KBM-7 (cell line): ENCODE data around the gene AHCYL1.

ENCODE experiments used
- DNase-seq: peaks from one replicate; pipeline ENCODE4 v3.0.0-alpha.2; 2015
- in situ Hi-C: fragments of 300-500 bp; cut with MboI; formaldehyde crosslinking; loops from 2 replicates; pipeline ENCODE4 v1.14.3; 2020; ENCODE audit warnings: low sequenced_read_pairs, low pct_unique_long_range_greater_than_20kb, mixed read lengths

The AHCYL1 gene

DNA sequence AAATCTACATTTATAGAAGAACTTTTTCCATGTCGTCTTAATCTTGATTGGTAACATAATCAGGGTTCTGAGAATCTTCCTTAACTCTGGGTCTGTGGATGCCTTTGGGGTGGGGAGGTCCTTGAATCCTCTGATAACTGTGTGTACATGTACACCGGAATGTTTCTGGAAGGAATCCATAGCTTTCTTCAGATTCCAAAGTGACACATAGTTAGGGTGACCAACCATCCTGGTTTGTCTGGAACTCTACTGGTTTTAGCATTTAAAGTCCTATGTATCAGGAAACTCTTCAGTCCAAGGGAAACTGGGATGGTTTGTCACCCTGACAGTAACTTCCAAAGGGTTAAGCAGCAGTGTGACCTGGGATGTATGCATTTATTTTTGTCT lies 66.7 kb downstream of the AHCYL1 start:
- DNase-seq: no peak
- in situ Hi-C loops: no loop called here

GRCh38 chr1:110053552-110054428 lies 69.2 kb downstream of the AHCYL1 start:
- peak; percentile 48 for DNase-seq
- in situ Hi-C loops: no loop called here

DNA sequence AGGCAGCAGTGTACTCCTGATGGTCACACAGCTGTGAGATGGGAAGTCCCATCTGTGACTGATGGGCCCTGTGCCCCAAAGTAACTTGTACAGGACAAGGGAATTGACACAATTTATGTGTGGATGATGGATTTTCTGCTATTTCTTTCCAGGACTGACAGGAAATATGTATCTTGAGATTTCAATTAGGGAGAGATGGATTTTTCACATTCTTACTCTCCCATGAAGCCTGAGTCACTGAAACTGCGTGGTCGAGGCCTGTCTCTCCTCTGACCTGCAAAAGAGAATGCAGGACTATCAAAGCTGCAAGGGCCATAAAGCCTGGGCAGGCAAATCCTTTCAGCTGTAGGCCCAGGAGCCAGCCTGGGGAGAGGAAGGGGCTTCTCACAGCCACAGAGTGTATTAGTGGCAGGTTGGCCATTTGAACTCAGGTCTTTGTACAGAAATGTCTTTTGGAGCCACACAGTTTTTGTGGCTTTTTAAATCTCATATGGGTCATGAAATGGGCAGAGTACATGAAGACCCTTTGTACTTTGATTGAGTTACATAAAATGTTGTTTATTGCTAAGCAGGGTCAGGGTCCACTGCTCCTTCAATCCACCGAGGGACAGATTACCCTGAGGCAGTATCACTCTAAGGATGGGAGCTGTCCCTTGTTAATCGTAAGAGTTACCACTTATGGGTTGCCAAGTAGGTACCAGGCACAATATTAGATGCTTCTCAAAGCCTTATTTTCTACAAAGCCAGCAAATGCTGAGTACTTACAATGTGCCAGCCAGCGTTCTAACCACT lies 71.1 kb downstream of the AHCYL1 start:
- no peak for DNase-seq
- in situ Hi-C loops: no loop called here

GRCh38 chr1:110056285-110056683 lies 71.7 kb downstream of the AHCYL1 start:
- no peak for DNase-seq
- in situ Hi-C loops: no loop called here

- DNase-seq: no peak
Observed at GRCh38 chr1:110056776-110057175, 72.2 kb downstream of the AHCYL1 start.

DNA sequence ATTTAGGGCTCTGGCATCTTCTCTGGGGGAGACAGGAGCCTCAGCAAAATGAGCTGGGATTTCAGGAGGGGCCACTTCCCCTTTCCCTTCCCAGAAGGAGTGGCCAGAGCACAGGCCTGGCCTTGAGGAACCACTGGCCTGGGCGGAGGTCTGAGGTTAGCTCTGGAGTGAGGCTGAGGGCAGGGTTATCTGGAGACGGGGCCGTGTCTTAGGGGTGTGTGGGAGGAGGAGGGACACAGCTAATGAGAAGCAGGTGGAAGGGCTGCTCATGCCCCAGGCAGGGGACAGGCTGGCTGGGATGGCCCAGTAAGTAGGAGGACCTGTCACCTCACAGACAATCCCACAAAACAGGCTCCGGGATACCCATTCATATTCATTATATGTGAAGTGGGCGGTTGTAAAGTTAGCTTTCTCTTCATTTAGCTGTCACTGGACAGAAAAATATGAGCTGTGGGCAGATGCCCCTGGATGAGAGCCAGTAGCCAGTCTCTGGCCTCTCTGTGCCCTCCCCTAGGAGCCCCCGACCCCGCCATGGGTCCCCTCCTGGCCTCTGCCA lies 73.5 kb downstream of the AHCYL1 start:
- in situ Hi-C loops: no loop called here
- DNase-seq: no peak

More at GRCh38 chr1:110056776-110057175, 72.2 kb downstream of the AHCYL1 start:
- in situ Hi-C loops: no loop called here

DNA sequence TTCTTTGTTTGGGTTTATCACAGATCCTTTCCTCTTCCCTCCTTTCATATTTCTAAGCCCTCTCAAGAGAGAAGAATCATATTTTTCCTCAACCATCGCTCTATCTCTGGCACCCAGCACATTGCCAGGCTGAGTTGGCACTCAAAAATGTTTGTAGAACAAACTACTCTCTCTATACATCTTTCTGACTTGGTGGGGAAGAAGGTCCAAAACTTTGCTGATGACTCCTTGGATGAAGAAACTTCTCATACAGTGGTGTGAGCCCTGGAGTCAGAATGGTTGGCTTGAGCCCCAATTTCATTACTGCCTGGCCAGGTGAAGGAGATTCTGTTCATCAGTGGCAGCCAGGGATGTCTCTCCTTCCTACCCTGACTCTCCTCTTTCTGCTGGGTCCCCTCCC lies 74.0 kb downstream of the AHCYL1 start:
- in situ Hi-C loops: no loop called here
- no peak for DNase-seq

DNA sequence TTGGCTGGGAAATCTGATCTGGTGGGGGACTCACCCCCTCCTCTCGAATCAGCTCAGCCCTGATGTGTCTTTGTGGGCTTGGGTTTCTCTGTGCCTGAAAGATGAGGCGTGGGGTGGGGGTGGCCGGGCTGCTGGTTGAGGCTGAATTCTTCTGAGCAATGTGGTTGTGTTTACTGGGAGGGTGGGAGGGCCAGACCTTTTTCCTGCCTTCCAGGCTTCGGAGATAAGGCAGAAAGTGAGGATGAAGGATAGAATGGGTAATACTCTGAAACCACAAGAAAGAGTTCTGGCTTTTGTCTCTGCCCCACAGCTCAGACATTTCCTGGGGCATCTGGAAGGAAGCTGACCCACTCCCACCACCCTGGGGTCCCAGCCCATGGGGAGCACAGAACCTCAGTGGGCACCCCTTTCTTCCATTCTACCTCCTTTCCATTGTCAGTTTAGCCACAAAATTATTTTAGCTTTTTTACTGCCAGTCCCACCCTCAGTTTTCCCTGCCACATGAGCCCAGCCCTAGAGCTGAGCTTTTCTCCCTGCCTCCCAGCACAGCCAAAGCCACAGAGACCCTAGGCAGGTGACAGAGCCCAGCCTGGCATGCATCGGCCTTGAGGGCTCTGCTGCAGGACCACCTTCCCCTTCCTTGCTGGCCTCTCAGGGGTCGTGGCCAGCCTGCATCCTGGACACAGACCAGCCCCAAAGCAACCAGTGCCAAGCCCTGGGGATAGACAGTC lies 74.7 kb downstream of the AHCYL1 start:
- in situ Hi-C loops: no loop called here
- DNase-seq: no peak

GRCh38 chr1:110060034-110060661 lies 75.6 kb downstream of the AHCYL1 start:
- in situ Hi-C loops: no loop called here
- peak; percentile 67 for DNase-seq

GRCh38 chr1:110060662-110061060 lies 76.1 kb downstream of the AHCYL1 start:
- no peak for DNase-seq
- in situ Hi-C loops: no loop called here

DNA sequence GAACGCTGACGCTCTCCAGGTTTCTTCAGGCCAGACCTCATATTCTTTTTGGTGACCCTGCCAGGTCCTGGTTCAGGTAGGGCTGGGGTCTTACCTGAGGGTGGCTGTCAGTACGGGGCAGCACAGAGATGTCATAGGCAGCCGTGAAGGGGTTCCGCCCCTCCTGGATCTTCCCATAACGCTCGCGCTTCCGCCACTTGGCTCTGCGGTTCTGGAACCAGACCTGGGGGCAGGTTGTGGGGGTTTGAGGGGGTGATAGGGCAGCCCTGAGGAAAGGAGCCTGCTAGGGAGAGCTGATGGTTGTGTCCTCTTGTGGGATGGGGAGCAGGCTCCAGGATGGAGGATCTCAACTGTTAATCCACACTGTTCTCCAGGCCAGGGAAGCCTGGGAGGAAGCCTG lies 76.8 kb downstream of the AHCYL1 start:
- in situ Hi-C loops: no loop called here
- no peak for DNase-seq

GRCh38 chr1:110062612-110063011 lies 78.0 kb downstream of the AHCYL1 start:
- in situ Hi-C loops: no loop called here
- DNase-seq: no peak

- DNase-seq: no peak
- in situ Hi-C loops: no loop called here
Observed at GRCh38 chr1:110063781-110064180, 79.2 kb downstream of the AHCYL1 start.

- in situ Hi-C loops: no loop called here
- DNase-seq: no peak
Observed at GRCh38 chr1:110064576-110065337, 80.2 kb downstream of the AHCYL1 start.

GRCh38 chr1:110065841-110066240 lies 81.3 kb downstream of the AHCYL1 start:
- in situ Hi-C loops: no loop called here
- no peak for DNase-seq

- in situ Hi-C loops: no loop called here
- no peak for DNase-seq
Observed at GRCh38 chr1:110067479-110067892, 82.9 kb downstream of the AHCYL1 start.

DNA sequence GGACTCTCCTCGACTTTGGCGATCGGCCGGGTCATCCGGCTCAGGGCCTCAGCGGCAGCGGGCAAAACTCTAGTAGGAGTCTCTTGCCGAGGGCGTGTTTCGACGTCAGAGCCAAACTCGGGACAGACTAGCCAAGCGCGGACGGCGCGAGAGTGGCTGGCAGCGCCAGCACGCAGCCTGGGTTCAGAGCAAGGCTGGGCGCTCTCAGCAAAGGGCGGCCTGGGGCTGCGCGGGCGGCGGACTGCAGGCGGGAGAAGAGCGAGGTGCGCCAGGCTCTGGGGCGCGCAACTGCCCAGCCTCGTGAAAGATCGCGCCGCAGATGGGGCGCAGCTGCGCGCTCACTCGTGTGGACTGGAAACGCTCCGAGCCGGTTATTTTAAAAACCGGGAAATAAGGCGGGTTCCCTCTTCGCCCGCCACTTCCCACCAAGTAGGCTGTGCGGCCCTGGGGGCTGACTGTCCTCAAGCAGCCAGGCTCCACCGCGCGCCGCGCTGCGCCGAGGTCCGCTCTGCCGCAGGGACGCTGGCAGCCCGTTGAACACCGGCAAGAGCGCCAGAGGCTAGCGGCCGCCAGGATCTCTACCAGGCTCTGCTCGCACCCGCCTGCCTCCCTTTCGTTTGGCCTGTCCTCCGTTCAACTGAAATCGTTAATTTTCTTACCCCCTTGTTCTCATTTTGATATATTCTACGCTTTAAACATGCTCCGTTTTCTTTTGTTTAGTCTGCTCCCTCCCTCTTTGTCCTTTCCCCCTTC lies 83.5 kb downstream of the AHCYL1 start:
- DNase-seq: peak; percentile 33
- in situ Hi-C loops: no loop called here
